Measurements from ENCODE around the gene TARBP1.
"Not testable (repeated sequence)": the region's sequence is repeated elsewhere in the genome, so short reads cannot be mapped to it uniquely, and the experiment has no call there.

TARBP1 gene

GRCh38 chr1:234431255-234431654 lies 47.7 kb downstream of the TARBP1 start:
- DNase-seq = no peak

GRCh38 chr1:234430691-234431090 lies 48.3 kb downstream of the TARBP1 start:
- no peak for DNase-seq

- no peak for DNase-seq
Observed at GRCh38 chr1:234429434-234429806, 49.6 kb downstream of the TARBP1 start.

- no peak for DNase-seq
Observed at GRCh38 chr1:234427950-234428646, 50.9 kb downstream of the TARBP1 start.

GRCh38 chr1:234413990-234414389 lies 65.0 kb downstream of the TARBP1 start:
- no peak for DNase-seq

GRCh38 chr1:234413485-234413884 lies 65.5 kb downstream of the TARBP1 start:
- DNase-seq = no peak

- DNase-seq = no peak
Observed at GRCh38 chr1:234412830-234413229, 66.1 kb downstream of the TARBP1 start.

GRCh38 chr1:234409328-234409727 lies 69.7 kb downstream of the TARBP1 start:
- no peak for DNase-seq

- no peak for DNase-seq
Observed at GRCh38 chr1:234408757-234409156, 70.2 kb downstream of the TARBP1 start.

GRCh38 chr1:234406871-234407270 lies 72.1 kb downstream of the TARBP1 start:
- no peak for DNase-seq

- no peak for DNase-seq
Observed at GRCh38 chr1:234405676-234406075, 73.3 kb downstream of the TARBP1 start.

- DNase-seq = no peak
Observed at GRCh38 chr1:234402939-234403338, 76.0 kb downstream of the TARBP1 start.

GRCh38 chr1:234401658-234402057 lies 77.3 kb downstream of the TARBP1 start:
- no peak for DNase-seq

GRCh38 chr1:234400773-234401172 lies 78.2 kb downstream of the TARBP1 start:
- DNase-seq = no peak

GRCh38 chr1:234399515-234399914 lies 79.5 kb downstream of the TARBP1 start:
- DNase-seq = not testable (repeated sequence)

GRCh38 chr1:234398849-234399381 lies 80.1 kb downstream of the TARBP1 start:
- DNase-seq = peak; percentile 82

- no peak for DNase-seq
Observed at GRCh38 chr1:234397732-234398131, 81.2 kb downstream of the TARBP1 start.

GRCh38 chr1:234396871-234397270 lies 82.1 kb downstream of the TARBP1 start:
- DNase-seq = no peak

GRCh38 chr1:234396092-234396491 lies 82.9 kb downstream of the TARBP1 start:
- DNase-seq = no peak

- DNase-seq = peak; percentile 67
Observed at GRCh38 chr1:234395297-234395696, 83.7 kb downstream of the TARBP1 start.

- no peak for DNase-seq
Observed at GRCh38 chr1:234393190-234393589, 85.8 kb downstream of the TARBP1 start.

GRCh38 chr1:234388094-234388493 lies 90.9 kb downstream of the TARBP1 start:
- DNase-seq = no peak

GRCh38 chr1:234386122-234386521 lies 92.9 kb downstream of the TARBP1 start:
- no peak for DNase-seq

GRCh38 chr1:234381699-234382555 lies 97.1 kb downstream of the TARBP1 start:
- DNase-seq = no peak
